Central memory CD8-positive, alpha-beta T cell (primary cell): Measurements from ENCODE around the gene REL.
"Not testable (repeated sequence)": the region's sequence is repeated elsewhere in the genome, so short reads cannot be mapped to it uniquely, and the experiment has no call there.

Source experiments
- ATAC-seq: fragments of 150-1000 bp; cut with Tn5 transposase; replicated peaks from 2 replicates; pipeline ENCODE4 v1.10.0; 2022; ENCODE audit warnings: mild to moderate bottlenecking, moderate FRiP score, moderate number of reproducible peaks; ENCODE audit not compliant: poor library complexity, severe bottlenecking; ENCODE audit errors: extremely low read depth
- DNase-seq, 2 donors: peaks; one replicate each; pipeline ENCODE4 v3.0.0; 2021; ENCODE audit warnings: low spot score in 2 of 2
- H3K27ac Mint-ChIP-seq: one replicate; pipeline ENCODE4 v1.8.0; 2022; ENCODE audit warnings: low read depth, mild to moderate bottlenecking, moderate library complexity, mixed read lengths
- H3K27me3 Mint-ChIP-seq: one replicate; pipeline ENCODE4 v1.8.0; 2022; ENCODE audit warnings: mixed read lengths
- H3K36me3 Mint-ChIP-seq: one replicate; pipeline ENCODE4 v1.8.0; 2022; ENCODE audit warnings: mild to moderate bottlenecking, moderate library complexity, mixed read lengths; ENCODE audit not compliant: insufficient read depth
- H3K4me1 Mint-ChIP-seq: one replicate; pipeline ENCODE4 v1.8.0; 2022; ENCODE audit warnings: mixed read lengths
- H3K4me3 Mint-ChIP-seq: one replicate; pipeline ENCODE4 v1.8.0; 2022; ENCODE audit warnings: mild to moderate bottlenecking, moderate library complexity, mixed read lengths
- H3K9me3 Mint-ChIP-seq: one replicate; pipeline ENCODE4 v1.8.0; 2022; ENCODE audit warnings: mixed read lengths

The REL gene

DNA sequence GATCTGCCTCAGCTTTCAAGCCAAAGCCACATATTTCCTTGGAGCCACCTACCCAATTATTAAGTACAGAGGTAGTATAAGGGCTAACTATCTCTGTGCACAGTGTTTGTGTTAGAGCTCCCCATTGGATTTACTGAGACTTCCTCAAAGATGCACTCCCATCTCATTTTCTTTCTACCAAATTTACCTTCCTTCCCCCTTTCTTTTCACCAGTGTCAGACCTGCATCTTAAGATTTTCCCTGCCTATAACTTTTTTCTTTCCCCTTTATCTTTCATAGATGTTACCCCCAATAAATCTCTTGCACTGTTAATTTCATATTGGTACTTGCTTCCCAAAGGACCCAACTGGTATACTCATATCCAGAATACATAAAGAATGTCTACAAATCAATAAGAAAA is 5.9 kb upstream of the REL start:
- no peak overlapping the region for H3K27ac Mint-ChIP-seq
- DNase-seq (no peak), ATAC-seq (no peak)
- no peaks in the 10 kb centered on the region for H3K9me3 Mint-ChIP-seq
- no peak overlapping the region for H3K4me3 Mint-ChIP-seq
- peaks cover under 1% of the 10 kb centered on the region for H3K4me1 Mint-ChIP-seq
- H3K36me3 Mint-ChIP-seq: peaks cover under 1% of the 10 kb centered on the region
- no peaks in the 10 kb centered on the region for H3K27me3 Mint-ChIP-seq

DNA sequence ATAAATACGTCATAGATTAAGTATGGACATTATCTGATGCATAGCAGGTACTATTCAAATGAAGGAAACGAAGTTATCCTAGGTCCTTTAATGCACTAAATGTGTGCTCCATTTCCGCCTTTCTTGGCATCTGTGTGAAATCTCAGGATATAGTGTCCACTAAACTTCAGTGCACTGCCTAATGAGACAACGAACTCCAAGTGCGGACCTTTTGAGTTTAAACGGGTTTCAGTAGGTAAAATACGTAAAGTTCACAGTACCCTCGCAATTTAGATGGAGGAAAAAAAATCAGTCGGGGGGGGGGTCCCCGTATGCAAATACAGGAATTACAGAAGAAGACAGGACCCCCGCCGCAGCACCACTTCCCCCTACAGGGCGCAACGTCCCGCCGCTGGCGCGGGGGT is 729 bp upstream of the REL start:
- Mint-ChIP-seq H3K4me3 (peak overlapping the region; percentile 93), H3K27ac (peak overlapping the region; percentile 99)

DNA sequence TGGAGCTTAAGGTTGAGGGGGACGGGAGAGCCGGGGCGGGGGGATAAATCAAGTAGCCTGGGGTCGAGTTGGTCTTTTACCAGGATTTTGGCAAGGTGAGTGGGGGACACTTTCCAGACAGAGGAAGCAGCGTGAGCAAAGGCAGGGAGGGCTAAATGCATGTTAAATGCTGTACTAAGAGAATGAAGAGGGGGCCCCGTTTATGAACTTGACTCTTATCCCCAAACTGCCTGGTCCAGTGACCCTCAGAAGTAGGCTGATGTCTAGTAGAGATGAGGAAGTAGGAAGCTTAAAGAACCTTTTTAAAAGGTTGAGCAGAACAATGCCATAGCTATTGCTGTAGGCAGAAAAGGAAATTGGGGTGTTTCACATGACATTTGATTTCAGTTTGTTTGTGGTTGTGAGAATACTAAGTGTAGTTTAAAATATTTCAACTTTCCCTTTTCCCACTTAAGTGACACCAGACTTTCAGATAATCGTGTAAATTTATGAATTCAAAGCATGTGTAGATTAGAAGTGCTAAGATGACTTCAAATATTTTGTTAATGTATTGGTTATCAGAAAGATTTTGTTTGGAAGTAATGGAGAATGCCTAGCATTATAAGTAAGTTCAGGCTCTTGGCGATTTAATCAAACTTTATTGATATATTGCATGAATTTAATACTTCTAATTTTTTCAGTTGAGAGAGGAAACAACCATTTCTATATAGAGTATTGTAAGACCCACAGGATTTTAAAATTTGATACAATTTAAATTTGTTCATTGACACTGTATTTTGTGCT is 1.8 kb downstream of the REL start:
- Mint-ChIP-seq H3K4me3 (peak overlapping the region; percentile 93), H3K27me3 (no peaks in the 10 kb centered on the region), H3K9me3 (no peaks in the 10 kb centered on the region), H3K36me3 (peaks cover 30% of the 10 kb centered on the region), H3K4me1 (peaks cover 49% of the 10 kb centered on the region), H3K27ac (peak overlapping the region; percentile 99)
- no peak for ATAC-seq
- no peak for DNase-seq

More for the DNA sequence above, 729 bp upstream of the REL start:
- DNase-seq (no peak), ATAC-seq (peak; percentile 0)
- H3K27me3 Mint-ChIP-seq: no peaks in the 10 kb centered on the region
- peaks cover 26% of the 10 kb centered on the region for H3K36me3 Mint-ChIP-seq
- H3K9me3 Mint-ChIP-seq: no peaks in the 10 kb centered on the region
- peaks cover 31% of the 10 kb centered on the region for H3K4me1 Mint-ChIP-seq

DNA sequence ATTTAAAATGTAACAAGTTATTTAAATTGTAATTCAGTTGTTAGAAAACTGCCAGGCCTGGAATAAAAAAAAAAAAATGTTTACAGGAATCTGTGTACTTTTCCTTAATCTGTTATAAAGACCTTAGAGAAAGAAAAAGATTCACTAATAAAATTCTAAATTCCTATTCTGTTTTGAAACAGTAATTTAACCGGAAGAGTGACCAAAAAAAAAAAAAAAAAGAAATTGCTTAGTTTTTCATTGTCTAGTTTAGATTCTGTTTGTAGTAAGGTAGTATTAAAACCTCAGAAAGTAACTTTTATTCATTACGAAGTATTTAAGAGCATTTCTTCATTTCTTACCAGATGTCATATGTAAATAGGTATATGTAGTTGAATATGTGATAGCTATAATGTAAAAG is 2.5 kb downstream of the REL start:
- DNase-seq: no peak
- peak overlapping the region; percentile 99 for H3K27ac Mint-ChIP-seq
- peaks cover 32% of the 10 kb centered on the region for H3K36me3 Mint-ChIP-seq
- H3K9me3 Mint-ChIP-seq: no peaks in the 10 kb centered on the region
- ATAC-seq: no peak
- peaks cover 56% of the 10 kb centered on the region for H3K4me1 Mint-ChIP-seq
- peak overlapping the region; percentile 93 for H3K4me3 Mint-ChIP-seq
- H3K27me3 Mint-ChIP-seq: no peaks in the 10 kb centered on the region

DNA sequence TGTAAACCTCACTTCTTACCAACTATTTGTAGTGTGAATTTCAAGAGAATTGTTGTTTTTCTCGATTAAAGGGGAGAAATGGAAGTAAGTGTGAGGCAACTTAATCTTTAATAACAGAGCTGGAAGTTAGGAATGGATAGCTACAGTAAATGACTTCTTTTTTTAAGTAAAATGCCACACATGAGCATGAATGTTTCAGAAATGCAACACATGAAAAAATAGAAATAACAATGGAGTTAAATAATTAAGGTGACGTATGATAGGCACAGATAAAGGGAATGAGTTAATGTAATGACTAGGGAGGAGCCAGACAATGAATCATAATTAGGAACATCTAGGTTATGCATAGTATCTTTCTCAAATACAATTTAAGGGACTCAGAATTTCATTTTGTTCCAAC is 3.4 kb downstream of the REL start:
- peak overlapping the region; percentile 93 for H3K4me3 Mint-ChIP-seq
- no peaks in the 10 kb centered on the region for H3K9me3 Mint-ChIP-seq
- H3K36me3 Mint-ChIP-seq: peaks cover 32% of the 10 kb centered on the region
- no peak for DNase-seq
- H3K27me3 Mint-ChIP-seq: no peaks in the 10 kb centered on the region
- ATAC-seq: no peak
- H3K27ac Mint-ChIP-seq: peak overlapping the region; percentile 82
- H3K4me1 Mint-ChIP-seq: peaks cover 62% of the 10 kb centered on the region

DNA sequence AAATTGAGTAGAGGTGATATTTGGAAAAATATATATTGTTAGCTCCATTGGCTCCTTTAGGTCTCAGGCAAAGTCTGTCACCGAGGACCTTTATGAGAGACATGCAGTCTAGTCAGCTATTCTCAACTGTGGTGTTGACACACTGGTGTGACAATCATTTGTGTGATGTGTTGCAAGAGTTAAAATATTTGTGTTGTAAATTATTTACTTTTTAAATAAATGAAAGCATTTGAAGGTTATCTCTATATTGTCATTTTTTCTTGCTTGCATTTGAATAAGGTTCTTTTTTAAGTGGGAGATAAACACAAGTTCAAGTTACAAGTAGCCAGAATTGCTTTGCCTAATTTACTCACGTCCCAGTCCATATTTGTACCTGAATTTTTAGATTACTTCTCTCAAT is 4.3 kb downstream of the REL start:
- no peaks in the 10 kb centered on the region for H3K27me3 Mint-ChIP-seq
- H3K36me3 Mint-ChIP-seq: peaks cover 36% of the 10 kb centered on the region
- peak overlapping the region; percentile 82 for H3K27ac Mint-ChIP-seq
- H3K9me3 Mint-ChIP-seq: no peaks in the 10 kb centered on the region
- H3K4me1 Mint-ChIP-seq: peaks cover 68% of the 10 kb centered on the region
- ATAC-seq (no peak), DNase-seq (no peak)
- peak overlapping the region; percentile 93 for H3K4me3 Mint-ChIP-seq

DNA sequence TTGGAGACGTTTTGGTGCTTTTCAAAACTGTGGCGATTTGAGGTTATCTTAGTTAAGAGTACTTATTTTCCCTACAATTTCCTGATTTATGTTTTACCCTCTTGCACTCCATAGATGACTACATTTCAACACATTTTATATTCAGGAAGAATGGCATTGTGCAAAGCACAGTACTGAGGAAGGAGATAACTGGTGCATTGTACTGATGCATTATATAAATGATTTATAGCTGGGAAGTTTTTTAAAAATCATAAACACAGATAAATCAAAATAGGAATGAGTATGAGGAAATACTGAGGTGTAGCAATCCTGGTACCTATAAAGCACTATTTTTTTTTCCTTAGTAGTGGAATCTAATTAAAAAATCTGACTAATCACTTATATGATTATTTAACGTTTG is 5.6 kb downstream of the REL start:
- Mint-ChIP-seq H3K4me1 (peaks cover 79% of the 10 kb centered on the region), H3K27ac (peak overlapping the region; percentile 39), H3K9me3 (no peaks in the 10 kb centered on the region), H3K27me3 (no peaks in the 10 kb centered on the region), H3K36me3 (peaks cover 31% of the 10 kb centered on the region), H3K4me3 (peak overlapping the region; percentile 53)
- ATAC-seq (no peak), DNase-seq (no peak)

DNA sequence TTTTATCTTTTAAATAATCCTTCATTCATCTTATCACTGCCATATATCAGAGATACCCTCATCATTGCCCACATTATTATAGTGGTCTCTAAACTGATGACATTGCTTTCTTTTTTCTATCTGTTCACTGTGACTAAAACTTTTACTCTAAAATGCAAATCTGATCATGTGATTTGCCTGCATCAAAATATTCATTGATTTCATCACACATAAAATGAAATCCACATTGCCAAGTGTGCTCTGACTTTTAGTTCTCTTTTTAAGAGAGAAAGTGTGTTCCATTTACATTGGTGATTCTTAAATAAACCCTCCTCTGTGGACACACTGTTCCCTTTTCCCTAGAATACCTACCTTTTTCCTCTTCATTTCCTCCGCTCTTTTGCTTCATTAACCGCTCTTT is 7.5 kb downstream of the REL start:
- DNase-seq (no peak), ATAC-seq (no peak)
- peaks cover 37% of the 10 kb centered on the region for H3K36me3 Mint-ChIP-seq
- peak overlapping the region; percentile 0 for H3K4me3 Mint-ChIP-seq
- H3K4me1 Mint-ChIP-seq: peaks cover 72% of the 10 kb centered on the region
- no peaks in the 10 kb centered on the region for H3K27me3 Mint-ChIP-seq
- H3K27ac Mint-ChIP-seq: peak overlapping the region; percentile 4
- no peaks in the 10 kb centered on the region for H3K9me3 Mint-ChIP-seq

DNA sequence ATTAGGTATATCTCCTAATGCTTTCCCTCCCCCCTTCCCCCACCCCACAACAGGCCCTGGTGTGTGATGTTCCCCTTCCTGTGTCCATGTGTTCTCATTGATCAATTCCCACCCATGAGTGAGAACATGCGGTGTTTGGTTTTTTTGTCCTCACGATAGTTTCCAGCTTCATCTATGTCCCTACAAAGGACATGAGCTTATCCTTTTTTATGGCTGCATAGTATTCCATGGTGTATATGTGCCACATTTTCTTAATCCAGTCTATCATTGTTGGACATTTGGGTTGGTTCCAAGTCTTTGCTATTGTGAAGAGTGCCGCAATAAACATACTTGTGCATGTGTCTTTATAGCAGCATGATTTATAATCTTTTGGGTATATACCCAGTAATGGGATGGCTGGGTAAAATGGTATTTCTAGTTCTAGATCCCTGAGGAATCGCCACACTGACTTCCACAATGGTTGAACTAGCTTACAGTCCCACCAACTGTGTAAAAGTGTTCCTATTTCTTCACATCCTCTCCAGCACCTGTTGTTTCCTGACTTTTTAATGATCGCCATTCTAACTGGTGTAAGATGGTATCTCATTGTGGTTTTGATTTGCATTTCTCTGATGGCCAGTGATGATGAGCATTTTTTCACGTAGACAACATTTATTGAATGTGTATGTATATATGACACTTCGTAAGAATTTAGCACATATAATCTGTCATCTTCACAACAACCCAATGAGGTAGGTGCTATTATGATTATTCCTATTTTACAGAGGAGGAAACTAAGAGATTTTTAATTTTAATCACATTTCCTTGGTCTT is 8.4 kb downstream of the REL start:
- H3K4me3 Mint-ChIP-seq, DNase-seq, H3K9me3 Mint-ChIP-seq, ATAC-seq, H3K27me3 Mint-ChIP-seq: not testable (repeated sequence)
- H3K4me1 Mint-ChIP-seq: peaks cover 68% of the 10 kb centered on the region
- peaks cover 43% of the 10 kb centered on the region for H3K36me3 Mint-ChIP-seq
- H3K27ac Mint-ChIP-seq: peak overlapping the region; percentile 61

DNA sequence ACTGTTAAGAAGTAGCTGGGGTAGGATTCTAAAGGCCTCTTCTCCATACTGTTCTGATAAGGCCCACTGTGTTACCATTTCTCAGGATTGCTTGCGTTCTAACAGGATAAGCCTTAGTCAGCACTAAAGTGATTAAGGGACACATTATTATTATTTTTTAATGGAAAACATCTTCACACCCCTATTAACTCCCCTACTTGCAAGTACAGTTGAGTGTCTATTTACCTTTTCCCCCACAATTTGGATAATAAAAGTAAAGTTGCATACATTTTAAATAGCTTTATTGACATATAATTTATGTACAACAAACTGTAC is 9.0 kb downstream of the REL start:
- Mint-ChIP-seq H3K4me3 (no peak overlapping the region), H3K27ac (peak overlapping the region; percentile 61), H3K9me3 (no peaks in the 10 kb centered on the region), H3K4me1 (peaks cover 63% of the 10 kb centered on the region), H3K36me3 (peaks cover 46% of the 10 kb centered on the region), H3K27me3 (no peaks in the 10 kb centered on the region)
- no peak for ATAC-seq
- DNase-seq: no peak

DNA sequence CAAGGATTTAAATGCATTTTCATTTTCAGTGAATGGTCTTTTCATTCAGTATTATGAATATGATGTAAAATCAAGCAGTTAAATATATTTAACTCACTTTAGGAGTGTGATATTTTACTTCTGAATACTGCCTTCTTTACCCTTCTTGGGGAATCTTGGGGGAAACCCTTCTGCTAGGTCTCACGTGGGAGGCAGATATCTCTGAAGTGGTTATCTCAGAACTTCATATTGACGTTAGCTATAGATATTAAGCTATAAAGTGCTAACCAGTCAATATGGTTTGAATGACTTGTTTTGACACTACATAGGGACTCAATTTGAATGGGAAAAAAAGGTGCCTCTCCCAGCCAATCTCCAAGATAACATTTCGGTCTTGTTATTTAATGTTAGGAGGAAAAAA is 9.8 kb downstream of the REL start:
- H3K27ac Mint-ChIP-seq: peak overlapping the region; percentile 61
- H3K4me3 Mint-ChIP-seq: no peak overlapping the region
- peak; percentile 37 for ATAC-seq

DNA sequence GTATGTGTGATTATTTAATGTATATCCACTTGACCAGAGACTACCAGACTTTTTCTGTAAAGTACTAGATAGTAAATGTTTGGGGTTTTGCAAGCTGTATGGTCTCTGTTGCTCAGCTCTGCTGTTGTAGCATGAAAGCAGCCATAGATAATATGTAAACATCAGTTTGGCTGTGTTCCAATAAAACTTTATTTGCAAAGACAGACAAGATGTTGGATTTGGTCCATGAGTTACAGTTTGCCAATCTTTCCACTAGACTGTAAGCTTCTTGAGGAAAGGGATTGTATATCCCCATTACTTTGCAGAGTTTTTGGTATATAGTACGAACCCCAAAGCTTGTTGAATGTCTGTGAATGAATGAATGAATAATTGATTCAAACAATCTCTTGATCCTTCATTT is 17.2 kb downstream of the REL start:
- ATAC-seq: no peak
- Mint-ChIP-seq H3K27ac (peak overlapping the region; percentile 92), H3K27me3 (no peaks in the 10 kb centered on the region), H3K9me3 (no peaks in the 10 kb centered on the region), H3K4me3 (no peak overlapping the region), H3K4me1 (peaks cover 23% of the 10 kb centered on the region), H3K36me3 (peaks cover 88% of the 10 kb centered on the region)
- no peak for DNase-seq

More for the DNA sequence above, 9.8 kb downstream of the REL start:
- Mint-ChIP-seq H3K36me3 (peaks cover 51% of the 10 kb centered on the region), H3K9me3 (no peaks in the 10 kb centered on the region), H3K4me1 (peaks cover 55% of the 10 kb centered on the region), H3K27me3 (no peaks in the 10 kb centered on the region)
- no peak for DNase-seq
